Left ventricle myocardium inferior (tissue), 1 donor: Measurements from ENCODE around the gene HP. TPM values are rescaled to one million over a fixed set of nuclear protein-coding genes. Genes with fewer than 3 reads are reported as not detected.

Source experiments
- DNase-seq: peaks from one replicate; pipeline ENCODE4 v3.0.0-alpha.2; 2020
- H3K27ac ChIP-seq: fragments of 200-600 bp; replicated peaks from 2 replicates; pipeline ENCODE4 v1.8.0; 2021
- H3K27me3 ChIP-seq: fragments of 200-600 bp; 2 replicates; pipeline ENCODE4 v1.8.0; 2021; ENCODE audit warnings: low read depth
- H3K36me3 ChIP-seq: fragments of 200-600 bp; 2 replicates; pipeline ENCODE4 v1.8.0; 2021
- H3K4me1 ChIP-seq: fragments of 200-600 bp; 2 replicates; pipeline ENCODE4 v1.8.0; 2021
- H3K4me3 ChIP-seq: fragments of 200-600 bp; 2 replicates; pipeline ENCODE4 v1.8.0; 2021; ENCODE audit warnings: mild to moderate bottlenecking, moderate library complexity
- H3K9me3 ChIP-seq: fragments of 200-600 bp; replicated peaks from 2 replicates; pipeline ENCODE4 v1.8.0; 2021
- CTCF ChIP-seq: fragments of 200-600 bp; IDR thresholded peaks from 2 replicates; pipeline ENCODE4 v1.8.0; 2021; ENCODE audit warnings: antibody characterized with exemption, mild to moderate bottlenecking, borderline replicate concordance
- intact Hi-C: fragments of 100-400 bp; cut with micrococcal nuclease; formaldehyde crosslinking; loops from one replicate; pipeline ENCODE4 v1.11.0; 2022
- total RNA-seq: library from RNA; stranded (reverse); fragmentation: NEBNext Ultra II Directional; extraction: Animal tissue kit (Norgen Biotek cat#: 25700); gene quantifications from one replicate; pipeline ENCODE4 v1.2.1, GENCODE V29; 2021
- donor health status: DM: no; HTN: yes; CAD: no; lungs with severe emphysema.

HP gene
- total RNA-seq, 1 donor from 2014 or later = 1.6 TPM

DNA sequence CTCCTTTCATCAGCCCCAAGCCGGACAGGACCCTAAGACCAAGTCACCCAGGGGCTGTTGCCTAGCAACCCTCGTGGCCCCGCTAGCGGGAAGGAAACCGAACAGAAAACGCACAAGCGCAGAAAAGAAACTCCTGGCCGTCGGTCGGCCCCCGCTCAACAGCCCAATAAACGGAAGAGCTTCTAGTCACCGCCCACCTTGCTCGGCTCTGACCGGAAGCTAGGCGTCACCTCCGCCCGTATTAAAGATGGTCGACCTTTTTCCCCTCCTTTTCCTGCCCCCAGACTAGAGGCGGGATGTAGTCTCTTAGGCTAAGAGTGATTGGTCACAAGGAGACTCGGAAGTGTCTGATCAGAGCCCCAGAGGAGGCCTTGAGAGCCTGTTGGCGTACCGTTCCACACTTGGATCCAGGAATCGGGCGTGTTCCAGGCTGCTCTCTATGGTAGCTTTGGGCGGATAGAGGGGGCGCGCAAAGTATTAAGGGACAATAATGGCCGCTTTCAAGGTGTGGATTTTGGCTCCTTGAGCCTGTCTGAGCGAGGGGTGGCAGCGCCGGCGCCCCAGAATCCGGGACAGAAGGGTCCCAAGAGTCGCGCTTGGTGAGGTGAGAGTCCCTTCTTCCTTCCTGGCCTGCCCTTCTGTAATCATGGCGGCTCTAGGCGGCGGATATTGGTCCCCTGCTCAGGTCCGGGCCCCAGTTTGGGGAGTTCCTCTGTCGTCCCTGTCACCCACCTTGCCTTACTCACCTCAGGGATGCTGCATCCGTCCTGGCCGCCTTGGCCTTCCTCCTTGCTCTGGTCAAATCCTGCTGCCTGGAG is 39.4 kb downstream of the HP start, which contains the start of the genes DHX38 and TXNL4B:
DHX38 (plus strand) TSS at position 400 of the 818 bp plus-strand sequence. CDS start 2,311 bp downstream, outside the sequence.
TXNL4B (minus strand) TSS at position 173 of the 818 bp plus-strand sequence. CDS start 2,871 bp downstream, outside the sequence.
- Histone ChIP-seq H3K36me3 (peaks cover 47% of the 10 kb centered on the region), H3K27me3 (no peaks in the 10 kb centered on the region), H3K27ac (peak within 1 kb of the TSS; percentile 91), H3K4me3 (peak within 1 kb of the TSS; percentile 85), H3K9me3 (no peaks in the 10 kb centered on the region), H3K4me1 (peaks cover 47% of the 10 kb centered on the region)
- DNase-seq = peak; percentile 92
- intact Hi-C loops = no loop called here
- TF ChIP-seq CTCF = no peak

DNA sequence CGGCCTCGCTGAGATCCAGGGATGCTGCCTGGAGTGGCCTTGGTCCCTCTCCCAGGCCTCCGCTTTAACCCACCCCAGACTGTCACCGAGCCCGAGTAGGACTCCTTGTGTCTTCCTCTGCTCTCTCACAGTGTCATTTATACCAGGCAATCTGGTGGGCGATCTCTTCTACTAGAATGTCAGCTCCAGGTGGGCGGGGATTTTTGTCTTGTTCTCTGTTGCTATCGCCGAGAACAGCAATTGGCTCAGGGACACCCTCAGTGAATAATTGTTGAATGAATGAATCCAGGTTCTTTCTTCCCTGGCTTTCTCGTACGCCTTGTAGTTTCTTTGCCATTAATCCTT is 39.9 kb downstream of the HP start:
- H3K4me1 ChIP-seq = peaks cover 47% of the 10 kb centered on the region
- peaks cover 47% of the 10 kb centered on the region for H3K36me3 ChIP-seq
- H3K4me3 ChIP-seq = peak overlapping the region; percentile 85
- TF ChIP-seq CTCF = no peak
- no peak for DNase-seq
- H3K27me3 ChIP-seq = no peaks in the 10 kb centered on the region
- peak overlapping the region; percentile 91 for H3K27ac ChIP-seq
- intact Hi-C loops = no loop called here
- H3K9me3 ChIP-seq = no peaks in the 10 kb centered on the region

GRCh38 chr16:72098936-72099335 is 44.6 kb downstream of the HP start:
- Histone ChIP-seq H3K27me3 (no peaks in the 10 kb centered on the region), H3K4me3 (no peak overlapping the region), H3K36me3 (peaks cover 81% of the 10 kb centered on the region), H3K27ac (no peak overlapping the region), H3K4me1 (peaks cover 17% of the 10 kb centered on the region), H3K9me3 (no peaks in the 10 kb centered on the region)
- no peak for TF ChIP-seq CTCF
- intact Hi-C loops = no loop called here
- no peak for DNase-seq

DNA sequence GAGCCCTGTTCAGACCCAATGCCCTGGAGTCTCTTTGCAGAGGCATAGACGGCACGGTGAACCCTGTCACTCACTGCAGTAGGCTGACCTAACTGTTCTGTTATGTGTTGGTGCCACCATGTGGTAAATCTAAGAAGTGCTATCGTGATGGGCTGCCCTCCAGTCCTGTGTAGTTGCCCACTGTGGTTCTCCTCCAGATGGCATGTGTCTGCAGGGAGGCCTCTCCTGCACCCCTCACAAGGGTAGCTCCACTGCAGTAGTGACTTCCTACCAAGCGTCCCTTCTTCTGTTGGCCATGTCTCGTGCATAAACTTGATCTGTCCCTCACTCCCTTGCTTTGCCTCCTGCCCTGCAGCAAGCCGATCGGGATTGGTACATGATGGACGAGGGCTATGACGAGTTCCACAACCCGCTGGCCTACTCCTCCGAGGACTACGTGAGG is 45.1 kb downstream of the HP start:
- peaks cover 13% of the 10 kb centered on the region for H3K4me1 ChIP-seq
- H3K36me3 ChIP-seq = peaks cover 85% of the 10 kb centered on the region
- no peak overlapping the region for H3K27ac ChIP-seq
- no peak for DNase-seq
- intact Hi-C loops = no loop called here
- H3K27me3 ChIP-seq = no peaks in the 10 kb centered on the region
- TF ChIP-seq CTCF = peak; percentile 72
- no peaks in the 10 kb centered on the region for H3K9me3 ChIP-seq
- no peak overlapping the region for H3K4me3 ChIP-seq

DNA sequence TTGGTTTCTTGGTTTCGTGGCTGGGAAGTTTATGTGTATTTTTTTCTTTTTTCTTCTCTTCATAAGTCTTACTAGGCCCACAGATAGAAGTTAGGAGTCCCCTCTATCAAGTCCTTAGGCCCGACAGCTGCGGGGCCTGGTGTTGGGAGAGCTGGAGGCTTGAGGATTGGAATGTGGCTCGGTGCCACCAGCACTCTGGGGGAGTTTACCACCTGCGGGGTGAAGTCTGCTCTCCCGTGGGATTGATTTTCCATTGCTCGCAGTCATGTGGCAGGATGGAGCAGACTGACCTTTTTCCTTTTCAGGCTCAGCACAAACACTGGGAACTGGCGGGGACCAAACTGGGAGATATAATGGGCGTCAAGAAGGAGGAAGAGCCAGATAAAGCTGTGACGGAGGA is 46.9 kb downstream of the HP start:
- Histone ChIP-seq H3K4me1 (no peaks in the 10 kb centered on the region), H3K4me3 (no peak overlapping the region), H3K27me3 (no peaks in the 10 kb centered on the region), H3K27ac (no peak overlapping the region), H3K9me3 (no peaks in the 10 kb centered on the region), H3K36me3 (peaks cover 100% of the 10 kb centered on the region)
- no peak for DNase-seq
- intact Hi-C loops = no loop called here
- TF ChIP-seq CTCF = no peak
